Activated CD4-positive, alpha-beta T cell treated with anti-CD3 and anti-CD28 coated beads for 48 hours (primary cell): Measurements from ENCODE around the gene RAMP2.

Experiments
- DNase-seq: peaks from one replicate; pipeline ENCODE4 v3.0.0-alpha.2; 2020

The RAMP2 gene

DNA sequence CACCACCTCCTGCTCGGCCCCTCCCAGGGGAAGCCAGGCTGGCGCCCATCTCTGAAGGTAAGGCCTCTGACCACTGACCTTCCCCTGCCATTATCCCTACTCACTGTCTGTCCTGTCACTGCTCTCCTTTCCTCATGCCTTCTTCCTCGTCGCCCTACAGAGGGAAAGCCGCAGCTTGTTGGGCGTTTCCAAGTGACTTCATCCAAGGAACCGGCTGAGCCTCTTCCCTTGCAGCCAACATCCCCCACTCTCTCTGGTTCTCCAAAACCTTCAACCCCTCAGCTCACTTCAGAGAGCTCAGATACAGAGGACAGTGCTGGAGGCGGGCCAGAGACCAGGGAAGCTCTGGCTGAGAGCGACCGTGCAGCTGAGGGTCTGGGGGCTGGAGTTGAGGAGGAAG lies 34.4 kb downstream of the RAMP2 start:
- no peak for DNase-seq

DNA sequence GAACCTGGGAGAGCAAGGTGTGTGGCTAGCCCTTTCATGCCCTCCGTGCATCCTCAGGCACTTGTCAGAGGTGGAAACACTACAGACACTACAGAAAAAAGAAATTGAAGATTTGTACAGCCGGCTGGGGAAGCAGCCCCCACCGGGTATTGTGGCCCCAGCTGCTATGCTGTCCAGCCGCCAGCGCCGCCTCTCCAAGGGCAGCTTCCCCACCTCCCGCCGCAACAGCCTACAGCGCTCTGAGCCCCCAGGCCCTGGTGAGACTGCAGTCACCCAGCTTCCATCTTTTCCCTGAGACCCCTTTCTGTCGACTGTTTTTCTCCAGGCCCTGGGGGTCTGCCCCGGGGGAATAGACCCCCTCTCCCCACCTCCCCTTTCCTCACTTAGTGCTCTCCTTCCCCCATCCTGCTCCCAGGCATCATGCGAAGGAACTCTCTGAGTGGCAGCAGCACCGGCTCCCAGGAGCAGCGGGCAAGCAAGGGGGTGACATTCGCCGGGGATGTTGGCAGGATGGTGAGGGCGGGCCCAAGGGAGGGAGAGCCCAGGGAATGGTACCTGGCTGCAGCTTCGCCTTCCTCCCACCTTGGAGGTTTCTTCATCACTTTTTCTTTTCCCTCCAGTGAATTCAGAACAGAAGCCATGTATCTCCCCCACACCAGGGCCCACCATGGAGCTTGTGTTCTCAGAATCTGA lies 35.2 kb downstream of the RAMP2 start:
- no peak for DNase-seq

DNA sequence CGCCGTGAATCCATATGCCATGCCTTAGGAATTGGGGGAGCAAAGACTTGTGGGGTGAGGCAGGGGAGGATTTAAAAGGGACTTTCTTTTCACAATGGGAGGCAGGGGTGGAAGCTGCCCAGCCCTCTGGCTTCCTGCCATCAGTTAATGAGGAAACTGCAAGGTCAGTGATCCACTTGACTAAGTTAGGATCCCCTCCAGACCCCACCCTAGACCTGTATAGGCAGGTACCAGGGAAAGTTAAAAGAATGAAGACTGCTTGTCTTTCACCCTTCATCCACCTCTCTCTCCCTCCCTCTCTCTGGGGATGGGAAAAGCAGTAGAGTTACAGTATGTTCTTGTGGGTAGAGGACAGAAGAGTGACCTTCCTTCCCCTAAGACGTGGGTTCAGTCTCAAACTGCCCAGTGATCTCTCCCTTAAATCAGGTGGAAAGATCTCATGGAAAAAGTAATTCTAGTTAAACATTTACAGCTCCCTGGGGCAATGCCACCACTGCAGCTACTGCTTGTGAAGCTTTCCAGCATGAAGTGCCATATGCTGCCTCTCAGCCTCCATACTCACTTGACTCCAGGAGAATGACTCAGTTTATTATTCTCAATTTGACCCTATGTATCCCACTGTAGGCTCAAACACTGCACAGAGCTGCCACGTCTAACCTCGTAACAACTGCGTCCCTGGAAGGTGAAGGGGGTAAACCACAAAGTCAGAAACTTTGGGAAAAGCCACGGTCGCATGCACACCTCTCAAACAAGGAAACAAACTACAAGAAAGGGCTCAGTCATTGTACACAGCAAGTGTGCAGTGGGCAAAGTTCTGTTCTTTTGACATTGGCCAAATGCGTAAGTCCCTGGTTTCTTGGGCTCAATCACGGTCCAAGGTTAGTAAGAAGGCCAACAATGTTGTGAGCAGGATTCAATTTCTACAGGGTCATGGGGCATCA lies 36.3 kb downstream of the RAMP2 start:
- DNase-seq: no peak

DNA sequence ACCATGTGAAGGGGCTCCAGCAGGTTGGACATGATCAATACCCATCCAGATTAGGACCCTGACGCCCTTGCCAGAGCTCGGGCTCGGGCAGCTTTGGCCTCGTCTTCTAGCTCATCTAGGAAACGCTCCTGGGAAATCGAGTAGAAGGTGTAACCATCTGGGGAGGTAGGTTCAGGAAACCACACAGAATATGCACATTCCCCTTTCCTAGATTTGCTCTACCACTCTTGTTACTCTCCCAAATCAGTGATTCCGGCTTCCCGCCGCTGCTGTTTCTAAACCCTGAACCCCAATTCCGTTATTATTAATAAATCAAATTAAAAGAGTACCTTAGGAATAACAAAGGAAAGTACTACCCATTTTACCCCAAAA lies 37.0 kb downstream of the RAMP2 start:
- no peak for DNase-seq

DNA sequence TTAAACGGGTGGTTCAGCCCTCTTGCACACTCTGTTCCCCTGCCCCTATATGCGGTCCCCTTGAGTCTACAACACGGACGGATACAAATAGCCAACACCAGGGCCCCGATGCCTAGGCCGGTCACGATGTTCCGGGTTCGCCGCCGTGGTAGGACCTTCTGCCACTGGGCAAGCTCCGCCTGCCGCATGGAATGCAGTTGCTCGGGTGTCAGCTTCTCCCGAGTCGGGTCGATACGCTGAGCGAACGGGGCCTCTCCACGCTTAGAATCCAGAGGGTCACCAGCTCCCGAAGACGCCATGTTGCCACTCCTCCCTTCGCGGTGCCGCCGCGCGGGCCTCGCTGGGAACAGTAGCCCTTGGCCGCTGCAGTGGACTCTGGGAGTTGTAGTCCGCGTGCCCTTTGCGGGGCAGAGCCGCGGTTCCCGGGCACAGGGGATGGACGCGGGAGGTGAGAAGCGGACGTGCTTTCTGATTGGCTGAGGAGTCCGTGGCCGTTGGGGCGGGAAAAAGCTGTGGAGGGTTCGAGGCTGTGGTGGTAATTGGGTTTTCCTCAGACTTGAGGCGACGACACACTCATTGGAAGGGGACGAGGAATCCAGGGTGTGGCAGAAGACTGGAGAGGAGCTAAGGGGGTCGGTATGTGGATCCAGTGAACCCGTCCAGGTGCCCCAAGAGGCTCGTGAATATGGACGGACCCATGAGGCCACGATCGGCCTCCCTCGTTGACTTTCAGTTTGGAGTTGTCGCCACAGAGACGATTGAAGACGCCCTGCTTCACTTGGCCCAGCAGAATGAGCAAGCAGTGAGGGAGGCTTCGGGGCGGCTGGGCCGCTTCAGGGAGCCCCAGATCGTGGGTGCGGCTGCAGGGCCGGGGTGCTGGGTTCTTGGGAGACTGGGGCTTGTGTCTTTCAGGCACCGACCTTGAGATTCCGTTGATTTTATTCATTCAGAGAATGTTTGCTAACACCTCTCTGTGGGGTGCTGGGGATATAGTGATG lies 37.7 kb downstream of the RAMP2 start, which contains the start of the genes CNTD1 and COA3:
TSS of gene CNTD1 (plus strand) at position 479 of the 998 bp plus-strand sequence. CDS start at position 686, 207 bp downstream.
TSS of gene COA3 (minus strand) at position 322 of the 998 bp plus-strand sequence. CDS start at position 299, 23 bp downstream.
- DNase-seq: peak; percentile 90

DNA sequence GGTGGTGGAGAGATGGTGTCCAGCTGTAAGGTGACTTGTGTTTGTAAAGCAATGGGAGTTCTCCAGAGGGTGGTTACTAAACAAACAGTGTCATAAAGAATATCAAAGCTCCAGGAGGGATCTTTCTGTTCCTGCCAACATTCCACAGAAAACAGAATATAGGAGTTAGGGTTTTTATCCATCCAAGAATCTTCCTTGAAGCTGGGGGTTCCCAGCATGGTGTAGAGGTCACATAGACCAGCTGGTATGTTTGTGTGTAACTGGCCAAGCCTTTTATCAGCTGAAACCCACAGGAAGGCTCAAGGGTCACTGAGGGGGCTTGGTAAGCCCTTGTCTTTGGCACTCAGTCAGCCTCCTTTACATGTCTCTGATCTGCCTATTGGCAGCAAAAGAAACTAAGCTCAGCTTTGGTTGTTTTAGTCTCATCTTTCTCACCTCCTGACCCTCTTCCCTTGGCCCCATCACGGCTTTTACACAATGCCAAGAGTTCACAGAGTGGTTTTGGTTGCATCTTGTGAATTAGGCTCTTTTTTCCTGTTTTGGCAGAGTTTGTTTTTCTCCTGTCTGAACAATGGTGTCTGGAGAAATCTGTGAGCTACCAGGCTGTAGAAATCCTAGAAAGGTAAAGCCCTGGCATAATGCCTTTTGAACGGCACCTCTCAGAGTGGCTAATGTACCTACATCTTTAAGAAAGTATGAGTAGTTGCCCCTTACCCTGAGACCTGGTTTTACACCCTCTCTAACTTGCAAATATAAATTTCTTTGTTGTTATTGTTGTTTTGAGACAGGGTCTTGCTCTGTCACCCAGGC lies 42.3 kb downstream of the RAMP2 start:
- DNase-seq: no peak

DNA sequence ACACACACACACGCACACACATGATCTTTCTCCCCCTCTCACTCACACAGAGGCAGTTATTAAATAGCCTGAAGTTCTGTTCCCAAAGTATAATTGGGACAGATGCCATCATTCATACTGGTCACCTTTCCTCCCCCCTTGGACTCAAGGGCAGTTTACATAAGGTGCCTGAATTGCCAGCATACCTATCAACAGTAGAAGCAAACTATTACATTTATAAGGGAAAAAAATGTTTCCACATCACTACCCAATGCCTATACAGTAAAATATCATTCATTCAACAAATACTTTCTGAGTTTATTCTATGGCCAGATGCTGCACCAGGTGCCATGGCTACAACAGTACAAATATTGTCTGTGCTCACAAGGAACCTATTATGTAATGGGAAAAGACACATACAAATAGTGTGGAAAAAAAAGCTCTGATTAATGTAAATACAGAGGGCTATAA lies 43.9 kb downstream of the RAMP2 start:
- DNase-seq: no peak

DNA sequence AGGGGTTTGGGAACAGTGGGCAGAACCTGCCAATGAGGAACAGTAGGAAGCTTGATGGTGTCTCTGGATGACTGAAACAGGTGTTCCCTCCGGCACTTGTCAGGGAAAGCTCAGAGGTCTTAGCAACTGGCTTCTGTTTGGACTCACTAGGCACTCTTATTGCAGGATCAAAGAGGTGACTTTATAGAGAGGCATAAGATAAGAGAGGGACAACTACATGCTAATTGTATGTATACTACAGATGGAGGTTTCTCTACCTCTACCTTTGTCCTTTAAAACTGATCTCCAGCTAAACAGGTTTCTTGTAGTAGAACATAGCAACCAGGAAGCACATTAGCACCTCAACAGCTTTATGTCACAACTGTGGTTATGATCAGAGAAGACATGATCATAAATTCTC lies 45.2 kb downstream of the RAMP2 start:
- no peak for DNase-seq

DNA sequence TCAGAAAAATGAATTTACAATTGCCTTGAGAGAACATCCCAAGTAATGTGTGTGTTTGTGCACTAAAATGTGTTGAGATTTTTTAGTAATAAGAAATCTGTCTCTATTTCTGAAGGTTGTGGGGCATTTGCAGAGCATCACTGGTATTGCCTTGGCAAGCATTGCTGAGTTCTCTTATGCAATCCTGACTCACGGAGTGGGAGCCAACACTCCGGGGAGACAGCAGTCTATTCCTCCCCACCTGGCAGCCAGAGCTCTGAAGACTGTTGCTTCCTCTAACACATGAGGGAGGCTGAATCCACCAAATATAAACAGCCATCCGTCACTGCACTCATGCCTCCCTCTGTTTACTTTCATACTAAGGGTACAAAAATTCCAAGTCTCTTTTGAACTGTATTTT lies 48.2 kb downstream of the RAMP2 start:
- DNase-seq: no peak
